GM12892 (cell line): Measurements from ENCODE around the gene OR4C45.
"Not testable (repeated sequence)": the region's sequence is repeated elsewhere in the genome, so short reads cannot be mapped to it uniquely, and the experiment has no call there.

Source experiments
- DNase-seq: peaks from one replicate; pipeline ENCODE4 v3.0.0; 2011; ENCODE audit not compliant: insufficient read length
- FAIRE-seq: peaks from 2 replicates; lab custom pipeline; 2011; peaks lifted over from hg19 to GRCh38; lab: Jason Lieb, UNC
- POLR2A ChIP-seq: IDR thresholded peaks from 2 replicates; pipeline ENCODE4 v1.6.1; 2011; ENCODE audit warnings: low read depth, low read length, control low read depth
- POLR2AphosphoS5 ChIP-seq: IDR thresholded peaks from 2 replicates; pipeline ENCODE4 v1.6.1; 2011; ENCODE audit warnings: low read depth, low read length, control low read depth
- TAF1 ChIP-seq: IDR thresholded peaks from 2 replicates; pipeline ENCODE4 v1.6.1; 2011; ENCODE audit warnings: low read depth, mild to moderate bottlenecking, control low read depth, low read length, borderline replicate concordance

The OR4C45 gene

DNA sequence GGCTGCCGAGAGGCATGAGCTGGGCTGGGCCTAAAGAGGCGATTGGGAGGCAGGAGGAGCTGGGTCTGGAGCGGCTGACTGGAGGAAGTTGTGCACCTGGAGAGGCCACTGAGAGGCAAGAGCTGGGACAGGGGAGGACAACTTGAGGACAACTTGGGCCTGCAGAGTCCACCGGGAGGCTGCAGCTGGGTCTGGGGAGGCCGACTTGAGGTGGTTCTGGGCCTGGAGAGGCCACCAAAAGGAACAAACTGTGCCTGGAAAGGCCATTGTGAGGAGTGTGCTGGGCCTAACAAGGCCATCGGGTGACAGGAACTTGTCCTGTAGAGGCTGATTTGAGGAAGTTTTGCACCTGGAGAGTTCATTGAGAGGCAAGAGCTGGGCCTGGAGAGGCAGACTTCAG lies 41.5 kb downstream of the OR4C45 start:
- FAIRE-seq (no peak), DNase-seq (no peak)
- TF ChIP-seq POLR2AphosphoS5: no peak
- TF ChIP-seq TAF1: no peak

DNA sequence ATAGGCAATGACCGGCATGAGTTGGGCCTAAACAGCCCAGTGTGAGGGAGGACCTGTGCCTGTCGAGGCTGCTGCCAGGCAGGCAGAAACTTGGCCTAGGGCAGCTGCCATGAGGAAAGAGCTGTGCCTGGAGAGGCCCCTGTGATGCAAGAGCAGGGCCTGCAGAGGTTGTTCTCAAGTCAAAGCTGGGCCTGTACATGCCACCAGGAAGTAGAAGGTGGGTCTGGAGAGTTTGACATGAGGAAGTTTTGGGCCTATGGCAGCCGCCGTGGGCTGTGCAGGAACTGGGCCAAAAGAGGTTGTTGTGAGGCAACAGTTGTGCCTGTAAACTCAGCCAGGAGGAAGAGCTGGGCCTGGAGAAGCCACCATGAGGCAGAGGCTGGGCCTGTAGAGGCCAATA lies 43.2 kb downstream of the OR4C45 start:
- TF ChIP-seq TAF1 (no peak), POLR2AphosphoS5 (no peak), POLR2A (no peak)
- no peak for FAIRE-seq
- DNase-seq: no peak

DNA sequence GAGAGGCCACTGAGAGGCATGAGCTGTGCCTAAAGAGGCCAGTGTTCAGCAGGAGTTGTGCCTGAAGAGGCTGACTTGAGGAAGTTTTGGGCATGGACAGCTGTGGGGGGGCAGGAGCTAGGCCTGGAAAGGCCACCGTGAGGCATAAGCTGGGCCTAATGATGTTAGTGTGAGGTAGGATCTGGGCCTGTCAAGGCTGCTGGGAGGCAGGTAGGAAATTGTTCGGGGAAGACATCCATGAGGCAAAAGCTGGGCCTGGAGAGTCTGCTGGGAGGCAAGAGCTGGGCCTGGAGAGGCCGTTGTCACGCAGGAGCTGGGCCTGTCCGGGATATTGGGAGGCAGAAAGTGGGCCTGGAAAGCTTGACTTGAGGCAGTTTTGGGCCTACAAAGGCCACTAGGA lies 44.9 kb downstream of the OR4C45 start:
- TF ChIP-seq POLR2AphosphoS5 (no peak), TAF1 (no peak), POLR2A (no peak)
- FAIRE-seq: no peak

DNA sequence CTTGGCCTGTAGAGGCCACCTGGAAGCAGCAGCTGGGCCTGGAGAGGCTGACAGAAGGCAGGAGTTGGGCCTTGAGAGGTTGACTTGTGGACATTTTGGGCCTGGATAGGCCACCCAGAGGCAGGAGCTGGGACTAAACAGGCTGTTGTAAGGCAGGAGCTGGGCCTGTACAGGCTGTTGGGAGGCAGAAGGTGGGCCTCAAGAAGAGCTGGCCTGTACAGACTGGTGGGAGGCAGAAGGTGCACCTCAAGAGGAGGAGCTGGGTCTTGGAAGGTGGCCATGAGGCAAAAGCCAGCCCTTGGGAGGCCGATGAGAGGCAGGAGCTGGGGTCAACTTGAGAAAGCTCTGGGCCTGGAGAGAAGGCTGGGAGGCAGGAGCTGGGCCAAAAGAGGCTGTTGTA lies 45.3 kb downstream of the OR4C45 start:
- no peak for TF ChIP-seq POLR2A
- FAIRE-seq (no peak), DNase-seq (no peak)

More for the DNA sequence above, 44.9 kb downstream of the OR4C45 start:
- DNase-seq: no peak

DNA sequence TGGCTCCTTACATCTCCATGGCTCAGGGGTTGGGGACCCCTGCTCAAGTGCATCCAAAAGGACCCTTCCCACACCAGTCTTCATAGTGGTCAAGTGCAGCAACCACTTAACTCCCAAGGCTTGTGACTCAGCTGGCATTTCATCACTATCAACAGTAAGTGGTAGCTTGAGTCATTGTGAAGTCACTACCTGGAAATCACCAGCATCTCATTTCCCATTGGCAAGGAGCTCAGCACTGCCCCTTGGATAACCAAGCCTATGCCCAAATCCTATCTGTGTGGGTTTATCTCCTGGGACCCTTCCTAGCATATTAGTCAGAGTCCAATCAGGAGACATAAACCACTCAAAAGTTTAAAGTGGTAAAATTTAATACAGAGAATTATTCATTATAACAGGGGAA lies 46.3 kb downstream of the OR4C45 start:
- not testable (repeated sequence) for FAIRE-seq, DNase-seq

DNA sequence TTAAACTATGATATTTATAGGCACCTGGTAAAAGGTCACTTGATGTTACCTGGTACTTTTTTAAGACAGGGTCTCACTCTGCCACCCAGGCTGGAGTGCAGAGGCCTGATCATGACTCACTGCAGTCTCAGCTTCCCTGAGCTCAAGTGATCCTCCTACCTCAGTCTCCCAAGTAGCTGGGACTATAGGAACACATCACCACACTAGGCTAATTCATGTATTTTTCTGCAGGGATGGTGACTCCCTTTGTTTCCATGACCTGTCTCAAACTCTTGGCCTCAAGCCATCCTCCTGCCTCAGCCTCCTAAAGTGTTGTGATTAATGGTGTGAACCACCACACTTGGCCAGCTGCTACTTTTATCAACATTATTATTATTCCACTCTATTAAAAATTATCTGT lies 47.6 kb downstream of the OR4C45 start:
- TF ChIP-seq POLR2A (no peak), TAF1 (no peak), POLR2AphosphoS5 (no peak)
- no peak for FAIRE-seq

More for the DNA sequence above, 47.6 kb downstream of the OR4C45 start:
- DNase-seq: no peak
